Measurements from ENCODE around the gene OR2T11. TPM values are rescaled to one million over a fixed set of nuclear protein-coding genes. Genes with fewer than 3 reads are reported as not detected.

Gene OR2T11
- total RNA-seq, 1 donor from 2014 or later, result not detected

- H3K27ac Mint-ChIP-seq, result no peak overlapping the region
- no peaks in the 10 kb centered on the region for H3K27me3 Mint-ChIP-seq
- peaks cover 74% of the 10 kb centered on the region for H3K9me3 Mint-ChIP-seq (ENCODE audit: low read depth)
- H3K4me3 Mint-ChIP-seq (ENCODE audit: low read depth), result no peak overlapping the region
- TF ChIP-seq, protein P1, sequence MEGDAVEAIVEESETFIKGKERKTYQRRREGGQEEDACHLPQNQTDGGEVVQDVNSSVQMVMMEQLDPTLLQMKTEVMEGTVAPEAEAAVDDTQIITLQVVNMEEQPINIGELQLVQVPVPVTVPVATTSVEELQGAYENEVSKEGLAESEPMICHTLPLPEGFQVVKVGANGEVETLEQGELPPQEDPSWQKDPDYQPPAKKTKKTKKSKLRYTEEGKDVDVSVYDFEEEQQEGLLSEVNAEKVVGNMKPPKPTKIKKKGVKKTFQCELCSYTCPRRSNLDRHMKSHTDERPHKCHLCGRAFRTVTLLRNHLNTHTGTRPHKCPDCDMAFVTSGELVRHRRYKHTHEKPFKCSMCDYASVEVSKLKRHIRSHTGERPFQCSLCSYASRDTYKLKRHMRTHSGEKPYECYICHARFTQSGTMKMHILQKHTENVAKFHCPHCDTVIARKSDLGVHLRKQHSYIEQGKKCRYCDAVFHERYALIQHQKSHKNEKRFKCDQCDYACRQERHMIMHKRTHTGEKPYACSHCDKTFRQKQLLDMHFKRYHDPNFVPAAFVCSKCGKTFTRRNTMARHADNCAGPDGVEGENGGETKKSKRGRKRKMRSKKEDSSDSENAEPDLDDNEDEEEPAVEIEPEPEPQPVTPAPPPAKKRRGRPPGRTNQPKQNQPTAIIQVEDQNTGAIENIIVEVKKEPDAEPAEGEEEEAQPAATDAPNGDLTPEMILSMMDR (IDR thresholded peaks at IDR 0.05; ENCODE audit: unreplicated experiment), result no peak
- no peaks in the 10 kb centered on the region for H3K4me1 Mint-ChIP-seq (ENCODE audit: low read depth)
- peaks cover 1% of the 10 kb centered on the region for H3K36me3 Mint-ChIP-seq (ENCODE audit: insufficient read depth)
- no peak for DNase-seq (ENCODE audit: low spot score, unreplicated experiment)
These were observed 16.8 kb downstream of the OR2T11 start for GRCh38 chr1:248618119-248618518.

DNA sequence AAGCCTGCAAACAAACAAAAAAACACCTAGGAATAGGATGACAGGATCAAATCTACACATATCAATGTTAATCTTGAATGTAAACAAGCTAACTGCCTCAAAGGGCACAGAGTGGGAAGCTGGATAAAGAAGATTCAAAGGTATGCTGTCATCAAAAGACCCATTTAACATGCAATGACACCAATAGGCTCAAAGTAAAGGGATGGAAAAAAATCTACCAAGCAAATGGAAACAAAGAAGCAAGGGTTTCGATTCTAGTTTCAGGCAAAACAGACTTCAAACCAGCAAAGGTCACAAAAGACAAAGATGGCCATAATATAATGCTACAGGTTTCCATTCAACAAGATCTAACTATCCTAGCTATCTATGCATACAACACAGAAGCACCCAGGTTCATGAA lies 21.1 kb downstream of the OR2T11 start:
- H3K27me3 Mint-ChIP-seq, result no peaks in the 10 kb centered on the region
- TF ChIP-seq, protein P1 (IDR thresholded peaks at IDR 0.05; ENCODE audit: unreplicated experiment), result no peak
- H3K9me3 Mint-ChIP-seq (ENCODE audit: low read depth), result peaks cover 68% of the 10 kb centered on the region
- H3K27ac Mint-ChIP-seq, result no peak overlapping the region
- no peak for DNase-seq (ENCODE audit: low spot score, unreplicated experiment)
- H3K36me3 Mint-ChIP-seq (ENCODE audit: insufficient read depth), result peaks cover 1% of the 10 kb centered on the region
- H3K4me3 Mint-ChIP-seq (ENCODE audit: low read depth), result no peak overlapping the region
- H3K4me1 Mint-ChIP-seq (ENCODE audit: low read depth), result no peaks in the 10 kb centered on the region

DNA sequence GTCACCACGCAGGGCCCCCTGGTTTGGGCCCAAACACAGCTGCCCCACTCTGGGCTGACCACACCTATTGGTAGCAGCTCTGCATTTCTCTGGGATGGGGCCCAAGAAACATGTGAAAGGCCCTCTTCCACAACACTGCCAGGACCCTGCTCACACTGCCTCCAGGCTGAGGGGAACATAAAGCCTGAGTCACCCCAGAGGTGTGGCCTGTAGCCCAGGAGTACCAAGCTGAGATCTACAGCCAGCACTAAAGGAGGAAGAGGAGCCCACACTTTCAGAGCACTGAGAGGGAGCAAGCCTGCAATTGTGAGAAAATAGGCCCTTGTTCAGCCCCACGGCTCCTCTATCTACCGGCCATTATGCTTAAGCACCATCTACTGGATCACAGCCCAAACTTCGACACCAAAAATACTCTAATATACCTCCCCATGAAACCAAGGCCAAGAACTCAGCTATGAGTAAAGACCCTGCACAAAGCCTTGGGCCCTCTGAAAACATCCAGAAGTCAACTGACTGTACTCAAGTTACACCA lies 22.9 kb downstream of the OR2T11 start:
- Mint-ChIP-seq H3K4me1 (ENCODE audit: low read depth) (no peaks in the 10 kb centered on the region), H3K27ac (no peak overlapping the region), H3K36me3 (ENCODE audit: insufficient read depth) (peaks cover 1% of the 10 kb centered on the region), H3K4me3 (ENCODE audit: low read depth) (no peak overlapping the region), H3K9me3 (ENCODE audit: low read depth) (peaks cover 71% of the 10 kb centered on the region), H3K27me3 (no peaks in the 10 kb centered on the region)
- no peak for DNase-seq (ENCODE audit: low spot score, unreplicated experiment)
- TF ChIP-seq, protein P1 (IDR thresholded peaks at IDR 0.05; ENCODE audit: unreplicated experiment), result no peak

- Mint-ChIP-seq H3K27me3 (no peaks in the 10 kb centered on the region), H3K9me3 (ENCODE audit: low read depth) (peaks cover 72% of the 10 kb centered on the region), H3K4me1 (ENCODE audit: low read depth) (no peaks in the 10 kb centered on the region), H3K36me3 (ENCODE audit: insufficient read depth) (peaks cover 1% of the 10 kb centered on the region), H3K27ac (no peak overlapping the region), H3K4me3 (ENCODE audit: low read depth) (no peak overlapping the region)
- TF ChIP-seq, protein P1 (IDR thresholded peaks at IDR 0.05; ENCODE audit: unreplicated experiment), result no peak
- no peak for DNase-seq (ENCODE audit: low spot score, unreplicated experiment)
These were observed 24.6 kb downstream of the OR2T11 start for GRCh38 chr1:248610301-248610700.

DNA sequence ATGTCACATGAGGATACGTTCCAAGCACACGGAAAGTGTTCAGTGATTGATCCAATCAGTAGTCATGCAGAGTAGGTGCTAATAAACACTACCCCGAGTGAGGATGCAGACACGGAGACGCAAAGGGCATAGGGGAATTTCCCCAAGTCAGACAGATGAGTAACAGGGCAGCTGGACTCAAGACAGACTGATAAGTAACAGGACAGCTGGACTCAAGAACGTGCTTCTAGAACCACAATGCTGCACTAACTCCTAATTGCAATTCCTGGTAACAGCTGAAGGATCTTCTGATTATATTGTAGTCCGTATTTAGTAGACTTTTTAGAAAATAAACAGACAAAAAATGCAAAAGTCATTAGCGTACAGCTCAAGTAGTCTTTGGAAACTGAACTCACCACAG lies 35.5 kb downstream of the OR2T11 start:
- no peak for DNase-seq (ENCODE audit: low spot score, unreplicated experiment)
- Mint-ChIP-seq H3K4me1 (ENCODE audit: low read depth) (no peaks in the 10 kb centered on the region), H3K4me3 (ENCODE audit: low read depth) (no peak overlapping the region), H3K36me3 (ENCODE audit: insufficient read depth) (peaks cover 6% of the 10 kb centered on the region), H3K9me3 (ENCODE audit: low read depth) (peaks cover 58% of the 10 kb centered on the region), H3K27ac (no peak overlapping the region), H3K27me3 (no peaks in the 10 kb centered on the region)
- TF ChIP-seq, protein P1 (IDR thresholded peaks at IDR 0.05; ENCODE audit: unreplicated experiment), result no peak

Measured in progenitor cell of endocrine pancreas (in vitro differentiated cells).